GM23338 (cell line): ENCODE results near the gene ABI1. TPM values are rescaled to one million over a fixed set of nuclear protein-coding genes. Genes with fewer than 3 reads are reported as not detected.
A peak's percentile ranks its signal among the peaks of the same experiment; 100 is the strongest.

Source experiments
- ATAC-seq: fragments of 200-7000 bp; cut with Tn5 transposase; 3 replicates; pipeline ENCODE4 v1.9.1; 2020
- DNase-seq: peaks from one replicate; pipeline ENCODE4 v3.0.0-alpha.2; 2015; ENCODE audit warnings: low spot score
- H2AFZ ChIP-seq: fragments of 200-600 bp; sonication (generic); 2 replicates; pipeline ENCODE4 v1.8.0; 2016; ENCODE audit warnings: antibody characterized with exemption, mild to moderate bottlenecking, moderate library complexity
- H3F3A ChIP-seq: fragments of 200-600 bp; sonication (generic); replicated peaks from 2 replicates; pipeline ENCODE4 v1.8.0; 2017; ENCODE audit warnings: antibody characterized with exemption, mixed run types, low read depth
- H3K27ac ChIP-seq: fragments of 200-600 bp; sonication (generic); 2 replicates; pipeline ENCODE4 v1.6.1; 2016; ENCODE audit warnings: low read depth
- H3K27me3 ChIP-seq: fragments of 200-600 bp; sonication (generic); 2 replicates; pipeline ENCODE4 v1.8.0; 2016; ENCODE audit warnings: mild to moderate bottlenecking, mixed run types, moderate library complexity; ENCODE audit not compliant: insufficient read depth
- H3K36me3 ChIP-seq: fragments of 200-600 bp; sonication (generic); 2 replicates; pipeline ENCODE4 v1.8.0; 2016; ENCODE audit warnings: mild to moderate bottlenecking; ENCODE audit not compliant: insufficient read depth
- H3K4me1 ChIP-seq: fragments of 200-600 bp; sonication (generic); 2 replicates; pipeline ENCODE4 v1.8.0; 2016; ENCODE audit warnings: mild to moderate bottlenecking, moderate library complexity; ENCODE audit not compliant: insufficient read depth
- H3K4me2 ChIP-seq: fragments of 200-600 bp; sonication (generic); 2 replicates; pipeline ENCODE4 v1.7.1; 2017; ENCODE audit warnings: mixed run types
- H3K4me3 ChIP-seq: fragments of 200-600 bp; sonication (generic); 2 replicates; pipeline ENCODE4 v1.6.1; 2016; ENCODE audit warnings: mixed run types
- H3K79me2 ChIP-seq: fragments of 200-600 bp; sonication (generic); replicated peaks from 2 replicates; pipeline ENCODE4 v1.8.0; 2017; ENCODE audit warnings: mild to moderate bottlenecking; ENCODE audit not compliant: insufficient read depth
- H3K9me2 ChIP-seq: fragments of 200-600 bp; sonication (generic); 2 replicates; pipeline ENCODE4 v1.8.0; 2017; ENCODE audit not compliant: insufficient read depth
- H4K20me1 ChIP-seq: fragments of 200-600 bp; sonication (generic); replicated peaks from 2 replicates; pipeline ENCODE4 v1.8.0; 2017; ENCODE audit warnings: mild to moderate bottlenecking; ENCODE audit not compliant: insufficient read depth
- H3K27ac Mint-ChIP-seq: 2 replicates; pipeline ENCODE4 v1.8.0; 2020; ENCODE audit warnings: inconsistent platforms, mild to moderate bottlenecking, moderate library complexity, mixed read lengths
- H3K27me3 Mint-ChIP-seq: 3 replicates; pipeline ENCODE4 v1.8.0; 2022; ENCODE audit warnings: low read depth, mild to moderate bottlenecking, moderate library complexity, mixed read lengths, inconsistent platforms; ENCODE audit not compliant: insufficient read depth, poor library complexity
- H3K36me3 Mint-ChIP-seq: 3 replicates; pipeline ENCODE4 v1.8.0; 2021; ENCODE audit warnings: low read depth, mild to moderate bottlenecking, inconsistent platforms, moderate library complexity, mixed read lengths
- H3K4me1 Mint-ChIP-seq: 3 replicates; pipeline ENCODE4 v1.8.0; 2020; ENCODE audit warnings: mild to moderate bottlenecking, inconsistent platforms, mixed read lengths
- H3K4me3 Mint-ChIP-seq: 3 replicates; pipeline ENCODE4 v1.8.0; 2021; ENCODE audit warnings: moderate library complexity, mild to moderate bottlenecking, inconsistent platforms, mixed read lengths
- H3K9me3 Mint-ChIP-seq: 3 replicates; pipeline ENCODE4 v1.8.0; 2020; ENCODE audit warnings: moderate library complexity, mild to moderate bottlenecking, inconsistent platforms, mixed read lengths
- EZH2 ChIP-seq: fragments of 200-600 bp; sonication (generic); IDR thresholded peaks from one replicate; pipeline ENCODE4 v1.8.0; 2017; ENCODE audit warnings: antibody characterized with exemption, mild to moderate bottlenecking, low read depth; ENCODE audit not compliant: unreplicated experiment
- EZH2phosphoT487 ChIP-seq: fragments of 200-600 bp; sonication (generic); IDR thresholded peaks from one replicate; pipeline ENCODE4 v1.8.1; 2018; ENCODE audit warnings: antibody characterized with exemption; ENCODE audit not compliant: unreplicated experiment
- JUNB ChIP-seq: IDR thresholded peaks from one replicate; pipeline ENCODE4 v1.6.1; 2016; ENCODE audit warnings: antibody characterized with exemption; ENCODE audit not compliant: unreplicated experiment
- NANOG ChIP-seq: IDR thresholded peaks from 2 replicates; pipeline ENCODE4 v1.6.1; 2016; ENCODE audit warnings: antibody characterized with exemption, borderline replicate concordance
- POLR2AphosphoS5 ChIP-seq: IDR thresholded peaks from 2 replicates; pipeline ENCODE4 v1.6.1; 2016; ENCODE audit warnings: antibody characterized with exemption, low read depth
- REST ChIP-seq: IDR thresholded peaks from one replicate; pipeline ENCODE4 v1.6.1; 2018; ENCODE audit warnings: antibody characterized with exemption; ENCODE audit not compliant: unreplicated experiment
- STAT1 ChIP-seq: IDR thresholded peaks from one replicate; pipeline ENCODE4 v1.6.1; 2016; ENCODE audit warnings: antibody characterized with exemption; ENCODE audit not compliant: unreplicated experiment
- ZNF114 ChIP-seq: fragments of 250-450 bp; sonication (Bioruptor Pico); IDR thresholded peaks from 2 replicates; pipeline ENCODE4 v1.5.0; 2020; ENCODE audit warnings: mild to moderate bottlenecking, moderate library complexity
- ZNF331 ChIP-seq: fragments of 250-450 bp; sonication (Bioruptor Pico); IDR thresholded peaks from 2 replicates; pipeline ENCODE4 v1.5.0; 2020; ENCODE audit warnings: low read depth, mild to moderate bottlenecking, moderate library complexity
- polyA plus RNA-seq: library from polyadenylated mRNA; unstranded; fragments of >200 nt; fragmentation: Nextera tagmentation; extraction: Ambion mirVana; gene quantifications from 2 replicates; pipeline ENCODE4 v1.2.1, GENCODE V29; 2016
- total RNA-seq: library from RNA; depleted of rRNA; stranded (reverse); fragments of >200 nt; shearing (Covaris generic); gene quantifications from 2 replicates; pipeline ENCODE4 v1.2.3, GENCODE V29; 2014
- TF ChIP-seq, protein P1 (sequence below): IDR thresholded peaks from 2 replicates; pipeline ENCODE4 v1.6.1; 2016; ENCODE audit warnings: antibody characterized with exemption
- TF ChIP-seq, protein P2 (sequence below), 2 experiments: fragments of 200-600 bp in 1 of 2; sonication (generic) in 1 of 2; conservative IDR thresholded peaks; 2 replicates each; pipeline versions ENCODE4 v1.5.1 to v1.6.1; 2016 to 2017; ENCODE audit warnings: antibody characterized with exemption in 2 of 2, low read depth in 2 of 2, mild to moderate bottlenecking in 2 of 2, moderate library complexity in 1 of 2
- TF ChIP-seq, protein P3 (sequence below): fragments of 250-450 bp; sonication (Bioruptor Pico); IDR thresholded peaks from 2 replicates; pipeline ENCODE4 v1.5.0; 2020; ENCODE audit warnings: mild to moderate bottlenecking, moderate library complexity

ABI1 gene
- total and polyA plus RNA-seq, 2 experiments from 2014 or later, result 22.3 to 30.7 TPM

DNA sequence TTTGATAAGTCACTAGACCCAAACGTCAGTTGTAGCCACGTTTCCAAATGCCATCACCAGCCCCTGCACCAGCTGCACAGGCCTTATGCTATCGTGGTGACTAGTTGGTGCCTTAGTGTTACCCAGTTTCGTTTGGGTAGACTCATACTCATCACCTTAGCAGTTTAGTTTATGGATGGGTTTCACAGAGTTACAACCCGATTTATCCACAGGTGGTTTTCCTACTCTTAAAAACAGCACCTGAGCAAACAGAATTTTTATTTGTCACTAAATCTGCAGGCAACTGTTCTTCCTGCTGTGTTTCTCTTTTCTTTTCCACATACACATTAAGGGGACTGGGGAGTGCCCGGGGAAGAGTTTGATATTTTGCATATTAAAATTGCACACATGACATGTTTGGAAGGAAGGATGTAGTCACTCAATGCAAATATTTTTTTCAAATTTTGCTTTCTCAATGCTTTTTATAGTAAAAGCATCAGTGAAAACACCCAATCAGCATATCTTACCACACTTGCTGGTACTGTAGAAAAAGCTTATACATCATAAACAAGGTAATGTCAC lies 121.6 kb downstream of the ABI1 start:
- Histone ChIP-seq H3F3A (no peaks in the 10 kb centered on the region), H3K4me3 (no peak overlapping the region), H4K20me1 (no peaks in the 10 kb centered on the region), H3K9me2 (no peaks in the 10 kb centered on the region), H2AFZ (no peak overlapping the region), H3K27ac (0 out of 2 replicates have a peak overlapping the region, but pooled peaks have one; percentile 14), H3K4me1 (peaks cover 5% of the 10 kb centered on the region; the same call in 1 of the 2 replicates), H3K36me3 (peaks cover 15% of the 10 kb centered on the region), H3K4me2 (no peak overlapping the region), H3K79me2 (no peaks in the 10 kb centered on the region), H3K27me3 (no peaks in the 10 kb centered on the region)
- no peak for TF ChIP-seq STAT1
- TF ChIP-seq NANOG, result no peak
- TF ChIP-seq, protein P1, sequence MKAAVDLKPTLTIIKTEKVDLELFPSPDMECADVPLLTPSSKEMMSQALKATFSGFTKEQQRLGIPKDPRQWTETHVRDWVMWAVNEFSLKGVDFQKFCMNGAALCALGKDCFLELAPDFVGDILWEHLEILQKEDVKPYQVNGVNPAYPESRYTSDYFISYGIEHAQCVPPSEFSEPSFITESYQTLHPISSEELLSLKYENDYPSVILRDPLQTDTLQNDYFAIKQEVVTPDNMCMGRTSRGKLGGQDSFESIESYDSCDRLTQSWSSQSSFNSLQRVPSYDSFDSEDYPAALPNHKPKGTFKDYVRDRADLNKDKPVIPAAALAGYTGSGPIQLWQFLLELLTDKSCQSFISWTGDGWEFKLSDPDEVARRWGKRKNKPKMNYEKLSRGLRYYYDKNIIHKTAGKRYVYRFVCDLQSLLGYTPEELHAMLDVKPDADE, result no peak
- no peak for TF ChIP-seq EZH2
- TF ChIP-seq, protein P2, sequence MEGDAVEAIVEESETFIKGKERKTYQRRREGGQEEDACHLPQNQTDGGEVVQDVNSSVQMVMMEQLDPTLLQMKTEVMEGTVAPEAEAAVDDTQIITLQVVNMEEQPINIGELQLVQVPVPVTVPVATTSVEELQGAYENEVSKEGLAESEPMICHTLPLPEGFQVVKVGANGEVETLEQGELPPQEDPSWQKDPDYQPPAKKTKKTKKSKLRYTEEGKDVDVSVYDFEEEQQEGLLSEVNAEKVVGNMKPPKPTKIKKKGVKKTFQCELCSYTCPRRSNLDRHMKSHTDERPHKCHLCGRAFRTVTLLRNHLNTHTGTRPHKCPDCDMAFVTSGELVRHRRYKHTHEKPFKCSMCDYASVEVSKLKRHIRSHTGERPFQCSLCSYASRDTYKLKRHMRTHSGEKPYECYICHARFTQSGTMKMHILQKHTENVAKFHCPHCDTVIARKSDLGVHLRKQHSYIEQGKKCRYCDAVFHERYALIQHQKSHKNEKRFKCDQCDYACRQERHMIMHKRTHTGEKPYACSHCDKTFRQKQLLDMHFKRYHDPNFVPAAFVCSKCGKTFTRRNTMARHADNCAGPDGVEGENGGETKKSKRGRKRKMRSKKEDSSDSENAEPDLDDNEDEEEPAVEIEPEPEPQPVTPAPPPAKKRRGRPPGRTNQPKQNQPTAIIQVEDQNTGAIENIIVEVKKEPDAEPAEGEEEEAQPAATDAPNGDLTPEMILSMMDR (conservative IDR thresholded peaks at IDR 0.05; ENCODE audit: low read depth in 2 of 2), result no peak
- no peak for TF ChIP-seq JUNB
- no peak for TF ChIP-seq EZH2phosphoT487
- TF ChIP-seq, protein P3, sequence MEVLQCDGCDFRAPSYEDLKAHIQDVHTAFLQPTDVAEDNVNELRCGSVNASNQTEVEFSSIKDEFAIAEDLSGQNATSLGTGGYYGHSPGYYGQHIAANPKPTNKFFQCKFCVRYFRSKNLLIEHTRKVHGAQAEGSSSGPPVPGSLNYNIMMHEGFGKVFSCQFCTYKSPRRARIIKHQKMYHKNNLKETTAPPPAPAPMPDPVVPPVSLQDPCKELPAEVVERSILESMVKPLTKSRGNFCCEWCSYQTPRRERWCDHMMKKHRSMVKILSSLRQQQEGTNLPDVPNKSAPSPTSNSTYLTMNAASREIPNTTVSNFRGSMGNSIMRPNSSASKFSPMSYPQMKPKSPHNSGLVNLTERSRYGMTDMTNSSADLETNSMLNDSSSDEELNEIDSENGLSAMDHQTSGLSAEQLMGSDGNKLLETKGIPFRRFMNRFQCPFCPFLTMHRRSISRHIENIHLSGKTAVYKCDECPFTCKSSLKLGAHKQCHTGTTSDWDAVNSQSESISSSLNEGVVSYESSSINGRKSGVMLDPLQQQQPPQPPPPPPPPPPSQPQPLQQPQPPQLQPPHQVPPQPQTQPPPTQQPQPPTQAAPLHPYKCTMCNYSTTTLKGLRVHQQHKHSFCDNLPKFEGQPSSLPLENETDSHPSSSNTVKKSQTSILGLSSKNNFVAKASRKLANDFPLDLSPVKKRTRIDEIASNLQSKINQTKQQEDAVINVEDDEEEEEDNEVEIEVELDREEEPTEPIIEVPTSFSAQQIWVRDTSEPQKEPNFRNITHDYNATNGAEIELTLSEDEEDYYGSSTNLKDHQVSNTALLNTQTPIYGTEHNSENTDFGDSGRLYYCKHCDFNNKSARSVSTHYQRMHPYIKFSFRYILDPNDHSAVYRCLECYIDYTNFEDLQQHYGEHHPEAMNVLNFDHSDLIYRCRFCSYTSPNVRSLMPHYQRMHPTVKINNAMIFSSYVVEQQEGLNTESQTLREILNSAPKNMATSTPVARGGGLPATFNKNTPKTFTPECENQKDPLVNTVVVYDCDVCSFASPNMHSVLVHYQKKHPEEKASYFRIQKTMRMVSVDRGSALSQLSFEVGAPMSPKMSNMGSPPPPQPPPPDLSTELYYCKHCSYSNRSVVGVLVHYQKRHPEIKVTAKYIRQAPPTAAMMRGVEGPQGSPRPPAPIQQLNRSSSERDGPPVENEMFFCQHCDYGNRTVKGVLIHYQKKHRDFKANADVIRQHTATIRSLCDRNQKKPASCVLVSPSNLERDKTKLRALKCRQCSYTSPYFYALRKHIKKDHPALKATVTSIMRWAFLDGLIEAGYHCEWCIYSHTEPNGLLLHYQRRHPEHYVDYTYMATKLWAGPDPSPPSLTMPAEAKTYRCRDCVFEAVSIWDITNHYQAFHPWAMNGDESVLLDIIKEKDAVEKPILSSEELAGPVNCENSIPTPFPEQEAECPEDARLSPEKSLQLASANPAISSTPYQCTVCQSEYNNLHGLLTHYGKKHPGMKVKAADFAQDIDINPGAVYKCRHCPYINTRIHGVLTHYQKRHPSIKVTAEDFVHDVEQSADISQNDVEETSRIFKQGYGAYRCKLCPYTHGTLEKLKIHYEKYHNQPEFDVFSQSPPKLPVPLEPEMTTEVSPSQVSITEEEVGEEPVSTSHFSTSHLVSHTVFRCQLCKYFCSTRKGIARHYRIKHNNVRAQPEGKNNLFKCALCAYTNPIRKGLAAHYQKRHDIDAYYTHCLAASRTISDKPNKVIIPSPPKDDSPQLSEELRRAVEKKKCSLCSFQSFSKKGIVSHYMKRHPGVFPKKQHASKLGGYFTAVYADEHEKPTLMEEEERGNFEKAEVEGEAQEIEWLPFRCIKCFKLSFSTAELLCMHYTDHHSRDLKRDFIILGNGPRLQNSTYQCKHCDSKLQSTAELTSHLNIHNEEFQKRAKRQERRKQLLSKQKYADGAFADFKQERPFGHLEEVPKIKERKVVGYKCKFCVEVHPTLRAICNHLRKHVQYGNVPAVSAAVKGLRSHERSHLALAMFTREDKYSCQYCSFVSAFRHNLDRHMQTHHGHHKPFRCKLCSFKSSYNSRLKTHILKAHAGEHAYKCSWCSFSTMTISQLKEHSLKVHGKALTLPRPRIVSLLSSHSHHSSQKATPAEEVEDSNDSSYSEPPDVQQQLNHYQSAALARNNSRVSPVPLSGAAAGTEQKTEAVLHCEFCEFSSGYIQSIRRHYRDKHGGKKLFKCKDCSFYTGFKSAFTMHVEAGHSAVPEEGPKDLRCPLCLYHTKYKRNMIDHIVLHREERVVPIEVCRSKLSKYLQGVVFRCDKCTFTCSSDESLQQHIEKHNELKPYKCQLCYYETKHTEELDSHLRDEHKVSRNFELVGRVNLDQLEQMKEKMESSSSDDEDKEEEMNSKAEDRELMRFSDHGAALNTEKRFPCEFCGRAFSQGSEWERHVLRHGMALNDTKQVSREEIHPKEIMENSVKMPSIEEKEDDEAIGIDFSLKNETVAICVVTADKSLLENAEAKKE (CRISPR knock-in tag), result no peak
- TF ChIP-seq REST, result no peak
- TF ChIP-seq POLR2AphosphoS5, result no peak
- TF ChIP-seq ZNF114, result no peak
- TF ChIP-seq ZNF331 (CRISPR knock-in tag), result no peak
- Mint-ChIP-seq H3K27ac (no peak overlapping the region), H3K4me3 (no peak overlapping the region), H3K27me3 (no peaks in the 10 kb centered on the region), H3K36me3 (peaks cover 77% of the 10 kb centered on the region), H3K9me3 (no peaks in the 10 kb centered on the region), H3K4me1 (peaks cover 17% of the 10 kb centered on the region)
- ATAC-seq, result no peak
- no peak for DNase-seq
